Mucosa of descending colon (tissue), 3 donors: ENCODE data around the gene AKAP9. TPM values are rescaled to one million over a fixed set of nuclear protein-coding genes. Genes with fewer than 3 reads are reported as not detected.
"Not testable (repeated sequence)": the region's sequence is repeated elsewhere in the genome, so short reads cannot be mapped to it uniquely, and the experiment has no call there.

ENCODE experiments used
- ATAC-seq: fragments of 200-7000 bp; cut with Tn5 transposase; one replicate; pipeline ENCODE4 v1.9.1; 2020; ENCODE audit warnings: mild to moderate bottlenecking, moderate library complexity
- DNase-seq, 3 donors: peaks; one replicate each; pipeline ENCODE4 v3.0.0-alpha.2; 2020
- H3K36me3 ChIP-seq: fragments of 200-600 bp; one replicate; pipeline ENCODE4 v1.8.0; 2021; ENCODE audit warnings: low read depth, mild to moderate bottlenecking
- H3K4me1 ChIP-seq: fragments of 200-600 bp; one replicate; pipeline ENCODE4 v1.8.0; 2021; ENCODE audit warnings: low read depth, mild to moderate bottlenecking
- H3K4me3 ChIP-seq: fragments of 200-600 bp; one replicate; pipeline ENCODE4 v1.8.0; 2021; ENCODE audit warnings: mild to moderate bottlenecking
- H3K9me3 ChIP-seq: fragments of 200-600 bp; one replicate; pipeline ENCODE4 v1.8.0; 2021; ENCODE audit warnings: mild to moderate bottlenecking
- CTCF ChIP-seq: fragments of 200-600 bp; IDR thresholded peaks from one replicate; pipeline ENCODE4 v1.8.0; 2022; ENCODE audit warnings: antibody characterized with exemption, mild to moderate bottlenecking
- intact Hi-C, 2 donors: fragments of 100-400 bp; cut with DNase I in 1 of 2; cut with micrococcal nuclease in 1 of 2; formaldehyde crosslinking; loops; one replicate each; pipeline versions ENCODE4 v1.11.0 to v1.11.1; 2022; cut with DNase I, micrococcal nuclease
- total RNA-seq, 3 donors: library from RNA; stranded (reverse); fragmentation: NEBNext Ultra II Directional in 2 of 3; extraction: Animal tissue kit (Norgen Biotek cat#: 25700) in 2 of 3; gene quantifications; one replicate each; pipeline versions ENCODE4 v1.2.1 to v1.2.4, GENCODE V29; 2021 to 2023
- donor health status: DM: no; HTN: no; CAD: no; lungs with moderate emphysema.
- donor health status: DM: no; HTN: no; CAD: no.
- donor health status: DM: no; HTN: yes; CAD: no.

The AKAP9 gene
- total RNA-seq, 3 donors from 2014 or later = 119 to 206 (median 137) TPM

GRCh38 chr7:92071032-92071431, 130.4 kb downstream of the AKAP9 start:
- Histone ChIP-seq H3K36me3 (no peaks in the 10 kb centered on the region), H3K4me3 (no peak overlapping the region), H3K9me3 (no peaks in the 10 kb centered on the region), H3K4me1 (peaks cover 23% of the 10 kb centered on the region)
- DNase-seq (peak in 1 of 3 donors; percentile 66), ATAC-seq (peak; percentile 99)
- TF ChIP-seq CTCF = no peak
- intact Hi-C loops = no loop called here

GRCh38 chr7:92072121-92072520, 131.5 kb downstream of the AKAP9 start:
- intact Hi-C loops = no loop called here
- Histone ChIP-seq H3K4me1 (peaks cover 16% of the 10 kb centered on the region), H3K4me3 (no peak overlapping the region), H3K9me3 (no peaks in the 10 kb centered on the region), H3K36me3 (peaks cover 4% of the 10 kb centered on the region)
- TF ChIP-seq CTCF = no peak
- ATAC-seq (no peak), DNase-seq (no peak)

- Histone ChIP-seq H3K4me3 (no peak overlapping the region), H3K9me3 (no peaks in the 10 kb centered on the region), H3K4me1 (peaks cover 16% of the 10 kb centered on the region), H3K36me3 (peaks cover 8% of the 10 kb centered on the region)
- intact Hi-C loops = no loop called here
- no peak for DNase-seq
- no peak for TF ChIP-seq CTCF
- no peak for ATAC-seq
Observed at GRCh38 chr7:92072708-92073107, 132.0 kb downstream of the AKAP9 start.

GRCh38 chr7:92075455-92076158, 134.9 kb downstream of the AKAP9 start:
- H3K9me3 ChIP-seq = no peaks in the 10 kb centered on the region
- H3K36me3 ChIP-seq = peaks cover 8% of the 10 kb centered on the region
- DNase-seq (no peak), ATAC-seq (peak; percentile 46)
- no peak for TF ChIP-seq CTCF
- no peak overlapping the region for H3K4me3 ChIP-seq
- peaks cover 5% of the 10 kb centered on the region for H3K4me1 ChIP-seq
- intact Hi-C loops = no loop called here

GRCh38 chr7:92076509-92076908, 135.8 kb downstream of the AKAP9 start:
- Histone ChIP-seq H3K9me3 (no peaks in the 10 kb centered on the region), H3K4me3 (no peak overlapping the region), H3K36me3 (peaks cover 8% of the 10 kb centered on the region), H3K4me1 (peaks cover 3% of the 10 kb centered on the region)
- intact Hi-C loops = no loop called here
- no peak for DNase-seq
- ATAC-seq = no peak
- TF ChIP-seq CTCF = no peak

GRCh38 chr7:92083922-92084321, 143.3 kb downstream of the AKAP9 start:
- H3K4me1 ChIP-seq, ATAC-seq, DNase-seq, H3K4me3 ChIP-seq, intact Hi-C loops, H3K9me3 ChIP-seq: not testable (repeated sequence)
- H3K36me3 ChIP-seq = peaks cover 19% of the 10 kb centered on the region
